Liver (tissue), 9 donors: ENCODE results near the gene CST3. TPM values are rescaled to one million over a fixed set of nuclear protein-coding genes. Genes with fewer than 3 reads are reported as not detected.

Source experiments
- DNase-seq: peaks from one replicate; pipeline ENCODE4 v3.0.0-alpha.2; 2017; ENCODE audit warnings: low spot score
- H3K27ac ChIP-seq, 2 donors: one replicate each; pipeline ENCODE4 v1.7.0; 2013; ENCODE audit warnings: inconsistent platforms in 2 of 2, low read length in 2 of 2, control low read depth in 1 of 2, low read depth in 1 of 2, mild to moderate bottlenecking in 1 of 2
- H3K27me3 ChIP-seq, 4 donors: one replicate each; pipeline versions ENCODE4 v1.6.1 to v1.7.0; 2013; ENCODE audit warnings: low read length in 3 of 4, inconsistent platforms in 1 of 4, mild to moderate bottlenecking in 1 of 4, moderate library complexity in 1 of 4; ENCODE audit not compliant: control insufficient read depth in 4 of 4, insufficient read depth in 4 of 4
- H3K36me3 ChIP-seq, 4 donors: one replicate each; pipeline versions ENCODE4 v1.6.1 to v1.7.0; 2013; ENCODE audit warnings: low read length in 3 of 4, mild to moderate bottlenecking in 3 of 4, low read depth in 1 of 4, moderate library complexity in 1 of 4; ENCODE audit not compliant: control insufficient read depth in 4 of 4, insufficient read depth in 3 of 4
- H3K4me1 ChIP-seq, 4 donors: one replicate each; pipeline versions ENCODE4 v1.6.1 to v1.7.0; 2013; ENCODE audit warnings: low read length in 3 of 4, mild to moderate bottlenecking in 3 of 4, moderate library complexity in 1 of 4; ENCODE audit not compliant: control insufficient read depth in 4 of 4, insufficient read depth in 4 of 4
- H3K4me3 ChIP-seq, 3 donors: one replicate each; pipeline versions ENCODE4 v1.6.1 to v1.7.0; 2013; ENCODE audit warnings: low read length in 3 of 3, control low read depth in 1 of 3, low read depth in 1 of 3, mild to moderate bottlenecking in 1 of 3
- H3K9ac ChIP-seq, 2 donors: one replicate each; pipeline ENCODE4 v1.7.0; 2013; ENCODE audit warnings: low read length in 2 of 2, mild to moderate bottlenecking in 2 of 2, moderate library complexity in 2 of 2, control low read depth in 1 of 2, low read depth in 1 of 2
- H3K9me3 ChIP-seq, 4 donors: one replicate each; pipeline versions ENCODE4 v1.6.1 to v1.7.0; 2013; ENCODE audit warnings: low read length in 3 of 4; ENCODE audit not compliant: control insufficient read depth in 4 of 4
- EGR1 ChIP-seq, 2 donors: IDR thresholded peaks; 2 replicates each; pipeline ENCODE4 v1.6.1; 2016 to 2018; ENCODE audit warnings: antibody characterized with exemption in 2 of 2, low read depth in 2 of 2
- FOXA1 ChIP-seq: IDR thresholded peaks from 2 replicates; pipeline ENCODE4 v1.6.1; 2016; ENCODE audit warnings: antibody characterized with exemption
- FOXA2 ChIP-seq: IDR thresholded peaks from 2 replicates; pipeline ENCODE4 v1.6.1; 2016; ENCODE audit warnings: antibody characterized with exemption
- HNF4A ChIP-seq, 2 donors: conservative IDR thresholded peaks; 2 replicates each; pipeline ENCODE4 v1.6.1; 2016; ENCODE audit warnings: antibody characterized with exemption in 2 of 2, mild to moderate bottlenecking in 2 of 2
- JUND ChIP-seq, 2 donors: IDR thresholded peaks; 2 replicates each; pipeline ENCODE4 v1.6.1; 2016; ENCODE audit warnings: antibody characterized with exemption in 2 of 2
- RXRA ChIP-seq, 2 donors: IDR thresholded peaks; 2 replicates each; pipeline ENCODE4 v1.6.1; 2017 to 2018; ENCODE audit warnings: antibody characterized with exemption in 2 of 2, mild to moderate bottlenecking in 1 of 2
- WGBS: extraction: QIAGEN DNeasy Blood & Tissue Kit; methylation state at CpG from one replicate; pipeline ENCODE4 v1.1.7; 2013; 5-methylcytosine and 5-hydroxymethylcytosine counted together
- polyA plus RNA-seq, 2 donors: library from polyadenylated mRNA; stranded (reverse) in 1 of 2; unstranded in 1 of 2; fragments of 200-250 nt in 1 of 2; fragments of >200 nt in 1 of 2; fragmentation: Nextera tagmentation in 1 of 2; extraction: Ambion mirVana in 1 of 2; gene quantifications; one replicate each; pipeline versions ENCODE4 v1.2.1 to v1.2.3, GENCODE V29; 2013 to 2015
- total RNA-seq, 2 donors: library from RNA; depleted of rRNA; stranded (reverse); fragments of >200 nt; gene quantifications; one replicate each; pipeline ENCODE4 v1.2.3, GENCODE V29; 2014
- TF ChIP-seq, protein P1 (sequence below): IDR thresholded peaks from 2 replicates; pipeline ENCODE4 v1.6.1; 2016; ENCODE audit warnings: antibody characterized with exemption
- TF ChIP-seq, protein P2 (sequence below): IDR thresholded peaks from 2 replicates; pipeline ENCODE4 v1.6.1; 2016; ENCODE audit warnings: antibody characterized with exemption
- TF ChIP-seq, protein P3 (sequence below): IDR thresholded peaks from 2 replicates; pipeline ENCODE4 v1.6.1; 2016; ENCODE audit warnings: antibody characterized with exemption
- TF ChIP-seq, protein P4 (sequence below): IDR thresholded peaks from 2 replicates; pipeline ENCODE4 v1.6.1; 2016; ENCODE audit warnings: antibody characterized with exemption, mild to moderate bottlenecking
- donor health status: healthy.
- donor health status: healthy.
- donor health status: healthy.
- donor health status: healthy.
- donor health status: healthy.

CST3 gene
- total and polyA plus RNA-seq, 4 donors: 153 to 1,712 (median 513) TPM

DNA sequence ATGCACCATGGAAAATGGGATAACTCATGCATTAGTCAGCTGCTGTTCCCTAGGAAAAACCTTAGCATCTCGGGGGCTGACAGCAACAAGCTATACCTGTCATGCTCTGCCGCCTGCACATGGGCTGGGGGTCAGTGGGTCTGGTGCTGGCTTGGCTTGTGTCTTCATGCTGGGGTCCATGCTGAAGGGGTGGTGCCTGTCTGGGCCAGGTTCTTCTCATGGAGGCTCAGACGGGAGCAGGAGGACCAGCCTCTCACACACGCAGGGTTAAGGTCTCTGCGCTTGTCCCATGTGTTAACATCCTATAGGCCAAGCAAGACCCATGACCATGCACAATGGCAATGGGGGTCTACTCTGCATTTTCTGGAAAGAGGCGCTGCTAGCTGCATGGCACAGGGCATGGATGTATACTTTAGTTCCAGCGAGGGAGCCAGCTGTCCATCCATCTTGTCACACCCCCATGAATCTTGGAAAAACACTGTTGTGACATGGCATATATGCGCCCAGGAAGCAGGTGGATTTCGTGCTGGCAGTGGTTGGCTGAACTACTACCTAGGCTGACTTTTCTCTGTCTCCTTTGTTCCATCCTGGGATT lies 24.6 kb upstream of the CST3 start:
- H3K27me3 ChIP-seq: no peaks in the 10 kb centered on the region
- H3K4me1 ChIP-seq: peaks cover 0 to 3% (median 0%) of the 10 kb centered on the region in 4 donors
- H3K27ac ChIP-seq: no peak overlapping the region
- no peak for DNase-seq
- TF ChIP-seq RXRA (IDR thresholded peaks at IDR 0.05) (no peak), FOXA1 (no peak), JUND (IDR thresholded peaks at IDR 0.05) (no peak), HNF4A (conservative IDR thresholded peaks at IDR 0.05) (no peak), FOXA2 (no peak)
- TF ChIP-seq, protein P1, sequence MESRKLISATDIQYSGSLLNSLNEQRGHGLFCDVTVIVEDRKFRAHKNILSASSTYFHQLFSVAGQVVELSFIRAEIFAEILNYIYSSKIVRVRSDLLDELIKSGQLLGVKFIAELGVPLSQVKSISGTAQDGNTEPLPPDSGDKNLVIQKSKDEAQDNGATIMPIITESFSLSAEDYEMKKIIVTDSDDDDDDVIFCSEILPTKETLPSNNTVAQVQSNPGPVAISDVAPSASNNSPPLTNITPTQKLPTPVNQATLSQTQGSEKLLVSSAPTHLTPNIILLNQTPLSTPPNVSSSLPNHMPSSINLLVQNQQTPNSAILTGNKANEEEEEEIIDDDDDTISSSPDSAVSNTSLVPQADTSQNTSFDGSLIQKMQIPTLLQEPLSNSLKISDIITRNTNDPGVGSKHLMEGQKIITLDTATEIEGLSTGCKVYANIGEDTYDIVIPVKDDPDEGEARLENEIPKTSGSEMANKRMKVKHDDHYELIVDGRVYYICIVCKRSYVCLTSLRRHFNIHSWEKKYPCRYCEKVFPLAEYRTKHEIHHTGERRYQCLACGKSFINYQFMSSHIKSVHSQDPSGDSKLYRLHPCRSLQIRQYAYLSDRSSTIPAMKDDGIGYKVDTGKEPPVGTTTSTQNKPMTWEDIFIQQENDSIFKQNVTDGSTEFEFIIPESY: no peak
- TF ChIP-seq, protein P2, sequence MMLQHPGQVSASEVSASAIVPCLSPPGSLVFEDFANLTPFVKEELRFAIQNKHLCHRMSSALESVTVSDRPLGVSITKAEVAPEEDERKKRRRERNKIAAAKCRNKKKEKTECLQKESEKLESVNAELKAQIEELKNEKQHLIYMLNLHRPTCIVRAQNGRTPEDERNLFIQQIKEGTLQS: no peak
- TF ChIP-seq, protein P3, sequence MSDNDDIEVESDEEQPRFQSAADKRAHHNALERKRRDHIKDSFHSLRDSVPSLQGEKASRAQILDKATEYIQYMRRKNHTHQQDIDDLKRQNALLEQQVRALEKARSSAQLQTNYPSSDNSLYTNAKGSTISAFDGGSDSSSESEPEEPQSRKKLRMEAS: no peak
- 93% methylated on average over 9 of the region's 9 CpGs for WGBS
- no peak overlapping the region for H3K4me3 ChIP-seq
- no peaks in the 10 kb centered on the region for H3K36me3 ChIP-seq
- no peaks in the 10 kb centered on the region for H3K9me3 ChIP-seq
- no peak overlapping the region for H3K9ac ChIP-seq

DNA sequence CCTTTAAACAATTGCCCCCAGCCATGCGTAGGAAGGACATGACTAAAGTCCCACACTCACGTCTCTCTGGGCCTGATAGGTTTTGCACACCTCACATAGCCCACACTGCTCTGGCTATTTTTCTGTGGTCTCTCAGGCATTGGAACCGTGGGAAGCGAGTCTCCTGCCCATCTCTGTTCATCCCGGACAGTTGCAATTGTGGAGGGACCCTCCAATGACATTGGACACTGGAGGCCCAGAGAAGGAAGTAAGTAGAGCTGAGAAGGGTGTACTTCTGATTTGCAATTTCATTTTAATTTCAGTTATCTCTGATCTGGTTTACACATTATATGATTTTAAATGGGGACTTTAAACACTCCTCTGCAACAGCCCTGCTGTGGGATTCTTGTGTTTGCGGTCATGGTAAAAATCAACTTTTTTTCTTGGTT lies 23.3 kb upstream of the CST3 start:
- DNase-seq: no peak
- peaks cover 0 to 5% (median 0%) of the 10 kb centered on the region in 4 donors for H3K4me1 ChIP-seq
- WGBS: 92% methylated on average over 6 of the region's 6 CpGs

More for the DNA sequence above, 23.3 kb upstream of the CST3 start:
- H3K4me3 ChIP-seq: no peak overlapping the region
- no peak overlapping the region for H3K27ac ChIP-seq
- no peak overlapping the region for H3K9ac ChIP-seq
- no peaks in the 10 kb centered on the region for H3K36me3 ChIP-seq
- no peaks in the 10 kb centered on the region for H3K9me3 ChIP-seq
- H3K27me3 ChIP-seq: no peaks in the 10 kb centered on the region
- TF ChIP-seq, protein P4, sequence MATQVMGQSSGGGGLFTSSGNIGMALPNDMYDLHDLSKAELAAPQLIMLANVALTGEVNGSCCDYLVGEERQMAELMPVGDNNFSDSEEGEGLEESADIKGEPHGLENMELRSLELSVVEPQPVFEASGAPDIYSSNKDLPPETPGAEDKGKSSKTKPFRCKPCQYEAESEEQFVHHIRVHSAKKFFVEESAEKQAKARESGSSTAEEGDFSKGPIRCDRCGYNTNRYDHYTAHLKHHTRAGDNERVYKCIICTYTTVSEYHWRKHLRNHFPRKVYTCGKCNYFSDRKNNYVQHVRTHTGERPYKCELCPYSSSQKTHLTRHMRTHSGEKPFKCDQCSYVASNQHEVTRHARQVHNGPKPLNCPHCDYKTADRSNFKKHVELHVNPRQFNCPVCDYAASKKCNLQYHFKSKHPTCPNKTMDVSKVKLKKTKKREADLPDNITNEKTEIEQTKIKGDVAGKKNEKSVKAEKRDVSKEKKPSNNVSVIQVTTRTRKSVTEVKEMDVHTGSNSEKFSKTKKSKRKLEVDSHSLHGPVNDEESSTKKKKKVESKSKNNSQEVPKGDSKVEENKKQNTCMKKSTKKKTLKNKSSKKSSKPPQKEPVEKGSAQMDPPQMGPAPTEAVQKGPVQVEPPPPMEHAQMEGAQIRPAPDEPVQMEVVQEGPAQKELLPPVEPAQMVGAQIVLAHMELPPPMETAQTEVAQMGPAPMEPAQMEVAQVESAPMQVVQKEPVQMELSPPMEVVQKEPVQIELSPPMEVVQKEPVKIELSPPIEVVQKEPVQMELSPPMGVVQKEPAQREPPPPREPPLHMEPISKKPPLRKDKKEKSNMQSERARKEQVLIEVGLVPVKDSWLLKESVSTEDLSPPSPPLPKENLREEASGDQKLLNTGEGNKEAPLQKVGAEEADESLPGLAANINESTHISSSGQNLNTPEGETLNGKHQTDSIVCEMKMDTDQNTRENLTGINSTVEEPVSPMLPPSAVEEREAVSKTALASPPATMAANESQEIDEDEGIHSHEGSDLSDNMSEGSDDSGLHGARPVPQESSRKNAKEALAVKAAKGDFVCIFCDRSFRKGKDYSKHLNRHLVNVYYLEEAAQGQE: no peak
- no peak for TF ChIP-seq HNF4A (conservative IDR thresholded peaks at IDR 0.05)
- TF ChIP-seq FOXA2: no peak
- TF ChIP-seq EGR1 (IDR thresholded peaks at IDR 0.05; ENCODE audit: low read depth in 2 of 2): no peak
